Right lobe of liver (tissue), 4 donors: ENCODE results near the gene DUOXA2.

ENCODE experiments used
- POLR2A ChIP-seq: fragments of 450-650 bp; IDR thresholded peaks from one replicate; pipeline ENCODE4 v1.6.1; 2017; ENCODE audit warnings: antibody characterized with exemption, mild to moderate bottlenecking
- TF ChIP-seq, protein P1 (sequence below), 4 donors: fragments of 200-600 bp in 3 of 4; fragments of 450-650 bp in 1 of 4; IDR thresholded peaks; one replicate each; pipeline versions ENCODE4 v1.5.1 to v1.8.0; 2016 to 2022; ENCODE audit warnings: antibody characterized with exemption in 4 of 4, mild to moderate bottlenecking in 2 of 4
- donor health status: DM: no; HTN: no; CAD: no.
- donor health status: DM: no; HTN: no; CAD: no.
- donor health status: DM: no; HTN: yes; CAD: no.

GRCh38 chr15:45143946-45144345 lies 29.8 kb downstream of the DUOXA2 start:
- TF ChIP-seq, protein P1, sequence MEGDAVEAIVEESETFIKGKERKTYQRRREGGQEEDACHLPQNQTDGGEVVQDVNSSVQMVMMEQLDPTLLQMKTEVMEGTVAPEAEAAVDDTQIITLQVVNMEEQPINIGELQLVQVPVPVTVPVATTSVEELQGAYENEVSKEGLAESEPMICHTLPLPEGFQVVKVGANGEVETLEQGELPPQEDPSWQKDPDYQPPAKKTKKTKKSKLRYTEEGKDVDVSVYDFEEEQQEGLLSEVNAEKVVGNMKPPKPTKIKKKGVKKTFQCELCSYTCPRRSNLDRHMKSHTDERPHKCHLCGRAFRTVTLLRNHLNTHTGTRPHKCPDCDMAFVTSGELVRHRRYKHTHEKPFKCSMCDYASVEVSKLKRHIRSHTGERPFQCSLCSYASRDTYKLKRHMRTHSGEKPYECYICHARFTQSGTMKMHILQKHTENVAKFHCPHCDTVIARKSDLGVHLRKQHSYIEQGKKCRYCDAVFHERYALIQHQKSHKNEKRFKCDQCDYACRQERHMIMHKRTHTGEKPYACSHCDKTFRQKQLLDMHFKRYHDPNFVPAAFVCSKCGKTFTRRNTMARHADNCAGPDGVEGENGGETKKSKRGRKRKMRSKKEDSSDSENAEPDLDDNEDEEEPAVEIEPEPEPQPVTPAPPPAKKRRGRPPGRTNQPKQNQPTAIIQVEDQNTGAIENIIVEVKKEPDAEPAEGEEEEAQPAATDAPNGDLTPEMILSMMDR (IDR thresholded peaks at IDR 0.05): no peak
- TF ChIP-seq POLR2A: no peak
